Measurements from ENCODE around the gene THOC7.
A peak's percentile ranks its signal among the peaks of the same experiment; 100 is the strongest.

The THOC7 gene

DNA sequence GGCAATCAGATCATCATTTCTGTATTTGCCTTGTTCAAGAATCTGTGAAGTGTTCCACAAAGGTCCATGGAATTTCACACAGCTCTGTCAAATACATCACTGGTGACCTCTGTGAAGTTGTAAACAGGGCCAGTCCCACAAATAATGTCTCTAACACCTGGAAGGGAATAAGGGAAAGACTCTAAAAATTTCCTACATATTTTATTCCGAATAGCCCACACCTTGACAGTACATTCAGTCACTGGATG, 44.5 kb downstream of the THOC7 start, which contains the start of gene C3orf49:
C3orf49 (plus strand) TSS at position 149 of the 248 bp plus-strand sequence. CDS start 173 bp downstream, outside the sequence.
- H3K27me3 Mint-ChIP-seq, result no peaks in the 10 kb centered on the region
- H3K4me1 Mint-ChIP-seq, result no peaks in the 10 kb centered on the region

DNA sequence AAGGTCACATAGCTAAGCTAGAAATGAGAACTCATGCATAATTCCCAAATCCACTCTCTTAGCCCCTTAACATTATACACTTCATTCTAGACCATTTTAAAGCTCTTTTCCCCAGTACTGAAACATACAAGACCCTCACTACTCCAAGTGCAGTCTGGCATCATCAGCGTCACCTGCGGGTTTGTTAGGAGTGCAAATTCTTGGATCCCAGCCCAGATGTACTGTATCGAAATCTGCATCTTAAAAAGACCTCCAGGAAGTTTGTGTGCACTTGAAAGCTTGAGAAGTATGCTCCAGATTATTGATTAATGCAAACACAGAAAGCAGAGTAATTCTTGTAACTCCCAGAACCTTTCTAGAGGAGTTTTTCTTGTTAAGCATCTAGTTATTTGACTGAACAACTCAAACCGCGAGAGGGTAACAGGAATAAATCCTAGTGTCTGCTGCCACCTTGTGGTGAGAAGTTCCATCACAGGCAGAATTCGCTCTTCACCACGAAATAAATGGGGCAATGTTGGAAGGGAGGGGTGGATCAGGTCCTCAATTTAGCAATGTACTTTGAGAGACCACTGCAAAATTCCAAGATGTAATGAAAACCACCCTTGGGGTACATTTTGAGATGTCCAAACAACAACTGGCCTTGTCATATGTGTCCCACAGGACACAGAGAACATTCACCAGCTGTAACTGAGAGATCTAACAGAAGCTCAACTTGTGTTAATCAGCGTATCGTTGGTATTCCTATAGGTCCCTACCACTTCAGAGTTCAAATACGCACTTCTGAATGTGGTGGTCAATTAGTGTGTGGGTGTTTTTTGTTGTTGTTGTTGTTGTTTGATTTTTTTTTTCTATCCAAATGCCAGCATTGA, 45.1 kb downstream of the THOC7 start:
- DNase-seq (peak; percentile 29 to 45), ATAC-seq (peak; percentile 53)
- H3K27me3 Mint-ChIP-seq, result no peaks in the 10 kb centered on the region
- no peaks in the 10 kb centered on the region for H3K9me3 Mint-ChIP-seq
- no peak overlapping the region for H3K4me3 Mint-ChIP-seq
- H3K4me1 Mint-ChIP-seq, result no peaks in the 10 kb centered on the region
- no peak overlapping the region for H3K27ac Mint-ChIP-seq

More for the DNA sequence above, 44.5 kb downstream of the THOC7 start, which contains the start of gene C3orf49:
- H3K27ac Mint-ChIP-seq, result no peak within 1 kb of the TSS
- no peaks in the 10 kb centered on the region for H3K9me3 Mint-ChIP-seq
- no peak for DNase-seq
- ATAC-seq, result no peak
- H3K4me3 Mint-ChIP-seq, result no peak within 1 kb of the TSS

DNA sequence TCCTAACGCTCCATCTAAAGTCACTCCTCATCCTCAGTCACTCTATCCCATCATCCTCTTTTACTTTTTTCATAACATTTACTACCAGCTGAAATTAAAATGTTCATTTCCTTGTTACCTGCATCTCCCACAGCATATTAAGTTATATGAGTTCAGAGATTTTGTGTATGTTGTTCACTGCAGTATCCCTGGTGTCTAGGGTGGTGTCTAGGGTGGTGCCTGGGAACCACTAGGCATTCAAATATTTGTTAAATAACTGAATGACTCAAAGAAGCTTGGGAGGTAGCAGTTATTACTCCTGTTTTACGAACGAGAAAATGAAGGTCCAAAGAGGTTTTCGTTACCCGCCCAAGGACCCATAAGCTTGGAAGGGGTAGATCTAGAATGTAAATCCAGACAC, 46.4 kb downstream of the THOC7 start:
- Mint-ChIP-seq H3K27ac (no peak overlapping the region), H3K4me1 (no peaks in the 10 kb centered on the region), H3K27me3 (no peaks in the 10 kb centered on the region), H3K4me3 (no peak overlapping the region), H3K9me3 (no peaks in the 10 kb centered on the region)
- DNase-seq, result no peak
- ATAC-seq, result no peak

- H3K4me3 Mint-ChIP-seq, result no peak overlapping the region
- H3K4me1 Mint-ChIP-seq, result no peaks in the 10 kb centered on the region
- H3K27me3 Mint-ChIP-seq, result no peaks in the 10 kb centered on the region
- ATAC-seq (no peak), DNase-seq (no peak)
- no peak overlapping the region for H3K27ac Mint-ChIP-seq
- no peaks in the 10 kb centered on the region for H3K9me3 Mint-ChIP-seq
Measured at GRCh38 chr3:63814237-63814636, 49.4 kb downstream of the THOC7 start.

- ATAC-seq (no peak), DNase-seq (no peak)
- no peaks in the 10 kb centered on the region for H3K27me3 Mint-ChIP-seq
- H3K9me3 Mint-ChIP-seq, result no peaks in the 10 kb centered on the region
- no peaks in the 10 kb centered on the region for H3K4me1 Mint-ChIP-seq
- no peak overlapping the region for H3K4me3 Mint-ChIP-seq
- H3K27ac Mint-ChIP-seq, result peak overlapping the region in 1 of 2 donors; percentile 0
Measured at GRCh38 chr3:63809607-63810006, 54.0 kb downstream of the THOC7 start.

GRCh38 chr3:63808633-63809032, 55.0 kb downstream of the THOC7 start:
- H3K27ac Mint-ChIP-seq, result no peak overlapping the region
- no peak overlapping the region for H3K4me3 Mint-ChIP-seq
- ATAC-seq (no peak), DNase-seq (no peak)
- H3K4me1 Mint-ChIP-seq, result no peaks in the 10 kb centered on the region
- H3K9me3 Mint-ChIP-seq, result no peaks in the 10 kb centered on the region
- no peaks in the 10 kb centered on the region for H3K27me3 Mint-ChIP-seq

GRCh38 chr3:63807961-63808565, 55.5 kb downstream of the THOC7 start:
- DNase-seq (no peak), ATAC-seq (no peak)
- Mint-ChIP-seq H3K4me1 (no peaks in the 10 kb centered on the region), H3K4me3 (no peak overlapping the region), H3K27me3 (no peaks in the 10 kb centered on the region), H3K27ac (no peak overlapping the region), H3K9me3 (no peaks in the 10 kb centered on the region)

- Mint-ChIP-seq H3K4me3 (no peak overlapping the region), H3K9me3 (no peaks in the 10 kb centered on the region), H3K27me3 (no peaks in the 10 kb centered on the region), H3K27ac (no peak overlapping the region), H3K4me1 (no peaks in the 10 kb centered on the region)
- no peak for ATAC-seq
- no peak for DNase-seq
Measured at GRCh38 chr3:63803911-63804310, 59.7 kb downstream of the THOC7 start.

- peaks cover 8% of the 10 kb centered on the region for H3K27me3 Mint-ChIP-seq
- no peak for ATAC-seq
- H3K4me1 Mint-ChIP-seq, result no peaks in the 10 kb centered on the region
- no peak overlapping the region for H3K4me3 Mint-ChIP-seq
- no peak for DNase-seq
- no peaks in the 10 kb centered on the region for H3K9me3 Mint-ChIP-seq
- no peak overlapping the region for H3K27ac Mint-ChIP-seq
Measured at GRCh38 chr3:63800097-63800496, 63.5 kb downstream of the THOC7 start.

- no peak for ATAC-seq
- no peak for DNase-seq
- Mint-ChIP-seq H3K4me3 (no peak overlapping the region), H3K4me1 (no peaks in the 10 kb centered on the region), H3K27ac (no peak overlapping the region), H3K9me3 (no peaks in the 10 kb centered on the region), H3K27me3 (peaks cover 8% of the 10 kb centered on the region)
Measured at GRCh38 chr3:63798949-63799348, 64.7 kb downstream of the THOC7 start.

DNA sequence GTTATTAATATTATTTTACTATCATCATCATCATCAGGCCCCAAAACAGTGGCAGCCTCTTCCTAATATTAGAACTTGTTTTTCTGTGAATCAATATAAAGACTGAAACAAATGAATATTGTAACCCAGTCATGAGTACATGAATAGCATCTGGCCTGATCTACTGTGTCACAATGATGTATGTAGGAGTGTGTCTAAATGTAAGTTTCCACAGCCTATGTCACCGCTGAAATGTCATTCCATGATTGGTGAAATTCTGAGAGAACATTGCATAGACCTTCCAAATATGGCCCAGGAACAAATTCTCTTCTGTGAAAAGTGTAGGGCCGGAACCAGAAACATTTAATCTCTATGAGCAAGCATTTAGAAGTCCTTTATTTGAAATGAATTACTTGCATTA, 65.1 kb downstream of the THOC7 start:
- Mint-ChIP-seq H3K4me3 (no peak overlapping the region), H3K27me3 (peaks cover 8% of the 10 kb centered on the region), H3K27ac (no peak overlapping the region), H3K4me1 (no peaks in the 10 kb centered on the region), H3K9me3 (no peaks in the 10 kb centered on the region)
- ATAC-seq (no peak), DNase-seq (no peak)

DNA sequence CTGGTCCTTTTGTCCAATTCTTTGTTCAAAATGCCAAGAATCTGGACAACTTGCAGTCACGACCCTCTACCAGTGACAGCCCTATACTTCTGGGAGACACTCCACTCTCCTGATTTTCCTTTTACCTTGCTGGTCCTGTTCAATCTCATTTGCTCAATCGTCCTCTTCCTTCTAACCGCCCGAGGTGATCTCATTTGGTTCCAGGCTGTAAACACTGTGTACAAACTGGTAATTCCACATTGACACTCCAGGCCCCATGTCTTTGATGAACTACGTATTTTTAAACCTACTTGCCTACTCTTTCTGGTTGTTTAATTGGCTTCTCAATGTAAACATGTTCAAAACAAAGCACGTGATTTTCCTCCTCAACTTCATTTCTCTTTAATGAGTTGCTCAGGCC, 68.2 kb downstream of the THOC7 start:
- Mint-ChIP-seq H3K4me3 (no peak overlapping the region), H3K27me3 (peaks cover 8% of the 10 kb centered on the region), H3K9me3 (no peaks in the 10 kb centered on the region), H3K4me1 (no peaks in the 10 kb centered on the region), H3K27ac (no peak overlapping the region)
- DNase-seq, result no peak
- ATAC-seq, result no peak

DNA sequence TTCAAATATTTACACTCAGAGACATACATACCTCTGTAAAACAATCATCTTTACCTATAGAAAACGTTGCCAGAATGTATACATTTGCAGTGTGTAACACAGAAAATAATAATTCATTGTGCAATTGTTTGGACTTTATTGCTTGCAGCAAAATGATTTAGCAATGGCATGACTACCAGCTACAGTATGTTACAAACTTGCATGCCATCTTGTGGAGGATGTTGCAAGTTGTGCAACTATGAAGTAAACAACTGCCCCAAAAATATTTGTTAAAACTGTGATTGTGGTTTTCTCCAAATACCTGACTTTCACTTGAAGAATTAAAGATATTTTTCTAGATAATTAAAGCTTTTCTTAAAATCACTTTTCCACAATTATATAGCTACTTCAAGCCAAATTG, 71.6 kb downstream of the THOC7 start:
- Mint-ChIP-seq H3K27me3 (peaks cover 17% of the 10 kb centered on the region), H3K9me3 (no peaks in the 10 kb centered on the region), H3K27ac (no peak overlapping the region), H3K4me3 (no peak overlapping the region), H3K4me1 (no peaks in the 10 kb centered on the region)
- DNase-seq (no peak), ATAC-seq (no peak)
